Breast epithelium (tissue), 3 donors: Measurements from ENCODE around the gene ARHGAP30.
"Not testable (repeated sequence)": the region's sequence is repeated elsewhere in the genome, so short reads cannot be mapped to it uniquely, and the experiment has no call there.

Source experiments
- POLR2A ChIP-seq: fragments of 450-650 bp; IDR thresholded peaks from one replicate; pipeline ENCODE4 v1.6.1; 2016; ENCODE audit warnings: antibody characterized with exemption, mild to moderate bottlenecking, moderate library complexity
- POLR2AphosphoS5 ChIP-seq, 3 donors: sonication (generic); formaldehyde crosslinking; IDR thresholded peaks; one replicate each; pipeline ENCODE4 v1.6.1; 2017; ENCODE audit warnings: antibody characterized with exemption in 3 of 3
- TF ChIP-seq, protein P1 (sequence below), 3 donors: fragments of 450-650 bp; IDR thresholded peaks; one replicate each; pipeline ENCODE4 v1.5.1; 2016 to 2017; ENCODE audit warnings: antibody characterized with exemption in 3 of 3, mild to moderate bottlenecking in 3 of 3, moderate library complexity in 3 of 3

DNA sequence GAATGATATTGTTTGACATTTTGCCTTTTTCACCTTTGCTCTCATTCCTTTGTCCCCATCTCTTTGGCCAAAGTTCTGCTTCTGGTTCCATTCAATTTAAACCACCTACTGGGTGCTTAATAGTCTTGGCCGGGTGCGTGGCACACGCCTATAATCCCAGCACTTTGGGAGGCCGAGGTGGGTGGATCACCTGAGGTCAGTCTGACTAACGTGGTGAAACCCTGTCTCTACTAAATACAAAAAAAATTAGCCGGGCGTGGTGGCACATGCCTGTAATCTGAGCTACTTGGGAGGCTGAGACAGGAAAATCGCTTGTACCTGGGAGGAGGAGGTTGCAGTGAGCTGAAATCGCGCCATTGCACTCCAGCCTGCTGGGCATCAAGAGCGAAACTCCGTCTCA is 47.3 kb downstream of the ARHGAP30 start:
- TF ChIP-seq, protein P1, sequence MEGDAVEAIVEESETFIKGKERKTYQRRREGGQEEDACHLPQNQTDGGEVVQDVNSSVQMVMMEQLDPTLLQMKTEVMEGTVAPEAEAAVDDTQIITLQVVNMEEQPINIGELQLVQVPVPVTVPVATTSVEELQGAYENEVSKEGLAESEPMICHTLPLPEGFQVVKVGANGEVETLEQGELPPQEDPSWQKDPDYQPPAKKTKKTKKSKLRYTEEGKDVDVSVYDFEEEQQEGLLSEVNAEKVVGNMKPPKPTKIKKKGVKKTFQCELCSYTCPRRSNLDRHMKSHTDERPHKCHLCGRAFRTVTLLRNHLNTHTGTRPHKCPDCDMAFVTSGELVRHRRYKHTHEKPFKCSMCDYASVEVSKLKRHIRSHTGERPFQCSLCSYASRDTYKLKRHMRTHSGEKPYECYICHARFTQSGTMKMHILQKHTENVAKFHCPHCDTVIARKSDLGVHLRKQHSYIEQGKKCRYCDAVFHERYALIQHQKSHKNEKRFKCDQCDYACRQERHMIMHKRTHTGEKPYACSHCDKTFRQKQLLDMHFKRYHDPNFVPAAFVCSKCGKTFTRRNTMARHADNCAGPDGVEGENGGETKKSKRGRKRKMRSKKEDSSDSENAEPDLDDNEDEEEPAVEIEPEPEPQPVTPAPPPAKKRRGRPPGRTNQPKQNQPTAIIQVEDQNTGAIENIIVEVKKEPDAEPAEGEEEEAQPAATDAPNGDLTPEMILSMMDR (IDR thresholded peaks at IDR 0.05) = not testable (repeated sequence)
- TF ChIP-seq POLR2A; POLR2AphosphoS5 (IDR thresholded peaks at IDR 0.05): not testable (repeated sequence)
